Measurements from ENCODE around the gene ZNF324B.
A peak's percentile ranks its signal among the peaks of the same experiment; 100 is the strongest.
"Not testable (repeated sequence)": the region's sequence is repeated elsewhere in the genome, so short reads cannot be mapped to it uniquely, and the experiment has no call there.

Gene ZNF324B

GRCh38 chr19:58455306-58455705 lies 3.9 kb downstream of the ZNF324B start:
- no peak for DNase-seq

GRCh38 chr19:58456111-58456510 lies 4.7 kb downstream of the ZNF324B start:
- no peak for DNase-seq

- no peak for DNase-seq
Measured at GRCh38 chr19:58460039-58460438, 8.6 kb downstream of the ZNF324B start.

- DNase-seq: no peak
Measured at GRCh38 chr19:58466089-58466759, 14.8 kb downstream of the ZNF324B start.

GRCh38 chr19:58466760-58467589 lies 15.6 kb downstream of the ZNF324B start, which contains the start of gene ZNF324:
Gene ZNF324 (plus strand): TSS chr19:58467080. CDS start chr19:58469186, 2,106 bp downstream.
- peak; percentile 99 for DNase-seq

GRCh38 chr19:58468216-58468839 lies 16.9 kb downstream of the ZNF324B start:
- no peak for DNase-seq

- DNase-seq: no peak
Measured at GRCh38 chr19:58469241-58470013, 18.0 kb downstream of the ZNF324B start.

- DNase-seq: not testable (repeated sequence)
Measured at GRCh38 chr19:58470837-58471543, 19.6 kb downstream of the ZNF324B start.

- no peak for DNase-seq
Measured at GRCh38 chr19:58471736-58472135, 20.3 kb downstream of the ZNF324B start.

- no peak for DNase-seq
Measured at GRCh38 chr19:58473775-58474174, 22.4 kb downstream of the ZNF324B start.

GRCh38 chr19:58474291-58474996 lies 23.0 kb downstream of the ZNF324B start:
- DNase-seq: no peak

GRCh38 chr19:58474997-58475713 lies 23.7 kb downstream of the ZNF324B start:
- no peak for DNase-seq

GRCh38 chr19:58475714-58476497 lies 24.5 kb downstream of the ZNF324B start, which contains the start of gene ZNF446:
Gene ZNF446 (plus strand): TSS chr19:58476352. CDS start chr19:58477219, 867 bp downstream.
- peak; percentile 97 for DNase-seq

GRCh38 chr19:58476498-58477015 lies 25.1 kb downstream of the ZNF324B start:
- peak; percentile 46 for DNase-seq

GRCh38 chr19:58477130-58477529 lies 25.7 kb downstream of the ZNF324B start:
- DNase-seq: no peak

- no peak for DNase-seq
Measured at GRCh38 chr19:58477871-58478270, 26.4 kb downstream of the ZNF324B start.

- DNase-seq: no peak
Measured at GRCh38 chr19:58479303-58479702, 27.9 kb downstream of the ZNF324B start.

- no peak for DNase-seq
Measured at GRCh38 chr19:58479736-58480480, 28.5 kb downstream of the ZNF324B start.

GRCh38 chr19:58480481-58480830 lies 29.0 kb downstream of the ZNF324B start:
- DNase-seq: no peak
